RWPE1 (cell line): ENCODE data around the gene CASP10.

Source experiments
- CTCF ChIA-PET: fragments of 350-600 bp; sonication (Branson Sonifier 250); formaldehyde crosslinking; extraction: SDS; loops from one replicate; lab custom pipeline; 2021; lab: Yijun Ruan, JAX
- POLR2A ChIA-PET: fragments of 400-600 bp; formaldehyde crosslinking; extraction: SDS; loops from one replicate; lab custom pipeline; 2020; ENCODE audit warnings: antibody characterized with exemption; ENCODE audit not compliant: low non-redundant PET; lab: Yijun Ruan, JAX
- DNase-seq: peaks from one replicate; pipeline ENCODE4 v3.0.0; 2012; ENCODE audit warnings: low spot score
- H3K27ac ChIP-seq: fragments of 450-650 bp; 2 replicates; pipeline ENCODE4 v1.5.1; 2017
- TF ChIP-seq, protein P1 (sequence below): fragments of 450-650 bp; conservative IDR thresholded peaks from 2 replicates; pipeline ENCODE4 v1.5.1; 2017; ENCODE audit warnings: low read depth, mild to moderate bottlenecking

The CASP10 gene

DNA sequence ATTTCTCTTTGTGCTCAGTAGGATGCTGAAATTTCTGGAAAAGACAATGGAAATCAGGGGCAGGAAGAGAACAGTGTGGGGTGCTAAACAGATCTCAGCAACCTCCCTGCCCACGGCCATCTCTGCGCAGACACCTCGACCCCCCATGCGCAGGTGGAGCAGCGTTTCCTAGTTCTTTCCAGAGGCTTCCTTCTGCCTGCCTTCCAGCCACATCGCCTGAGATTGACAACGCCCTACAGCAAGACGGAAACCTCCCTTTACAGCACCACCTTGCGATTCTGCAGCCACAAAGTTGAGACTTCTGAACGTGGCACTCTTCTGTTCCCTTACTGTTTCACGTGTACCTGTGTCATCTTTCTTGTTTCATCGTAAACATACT, 46.0 kb downstream of the CASP10 start:
- H3K27ac ChIP-seq, result no peak overlapping the region
- POLR2A ChIA-PET, result no interaction called here
- TF ChIP-seq, protein P1, sequence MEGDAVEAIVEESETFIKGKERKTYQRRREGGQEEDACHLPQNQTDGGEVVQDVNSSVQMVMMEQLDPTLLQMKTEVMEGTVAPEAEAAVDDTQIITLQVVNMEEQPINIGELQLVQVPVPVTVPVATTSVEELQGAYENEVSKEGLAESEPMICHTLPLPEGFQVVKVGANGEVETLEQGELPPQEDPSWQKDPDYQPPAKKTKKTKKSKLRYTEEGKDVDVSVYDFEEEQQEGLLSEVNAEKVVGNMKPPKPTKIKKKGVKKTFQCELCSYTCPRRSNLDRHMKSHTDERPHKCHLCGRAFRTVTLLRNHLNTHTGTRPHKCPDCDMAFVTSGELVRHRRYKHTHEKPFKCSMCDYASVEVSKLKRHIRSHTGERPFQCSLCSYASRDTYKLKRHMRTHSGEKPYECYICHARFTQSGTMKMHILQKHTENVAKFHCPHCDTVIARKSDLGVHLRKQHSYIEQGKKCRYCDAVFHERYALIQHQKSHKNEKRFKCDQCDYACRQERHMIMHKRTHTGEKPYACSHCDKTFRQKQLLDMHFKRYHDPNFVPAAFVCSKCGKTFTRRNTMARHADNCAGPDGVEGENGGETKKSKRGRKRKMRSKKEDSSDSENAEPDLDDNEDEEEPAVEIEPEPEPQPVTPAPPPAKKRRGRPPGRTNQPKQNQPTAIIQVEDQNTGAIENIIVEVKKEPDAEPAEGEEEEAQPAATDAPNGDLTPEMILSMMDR, result no peak
- no peak for DNase-seq
- CTCF ChIA-PET, result interaction anchor here (0.6 kb wide), 1 partner anchor 160 kb away, joined by 3 read pairs; no protein-coding TSS in a partner anchor

- TF ChIP-seq, protein P1, result peak; percentile 87
- CTCF ChIA-PET, result interaction anchor here (0.5 to 1.6 kb wide), 32 partner anchors 12 to 1237 kb away, joined by 3 to 11 read pairs (median 3); partner anchors contain the start of gene CASP10
- POLR2A ChIA-PET, result interaction anchor here (0.6 to 1.0 kb wide), 2 partner anchors 49 to 61 kb away, joined by 3 to 4 read pairs; partner anchors contain the start of gene CASP10
- DNase-seq, result peak; percentile 80
- H3K27ac ChIP-seq, result peak overlapping the region; percentile 71
These were observed 49.0 kb downstream of the CASP10 start for GRCh38 chr2:201231781-201232466.

GRCh38 chr2:201232467-201232815, 49.5 kb downstream of the CASP10 start:
- POLR2A ChIA-PET, result interaction anchor here (0.6 to 1.0 kb wide), 2 partner anchors 50 to 61 kb away, joined by 3 to 4 read pairs; partner anchors contain the start of gene CASP10
- TF ChIP-seq, protein P1, result peak; percentile 46
- DNase-seq, result no peak
- CTCF ChIA-PET, result interaction anchor here (0.5 to 1.6 kb wide), 25 partner anchors 12 to 1237 kb away, joined by 3 to 11 read pairs (median 3); partner anchors contain the start of gene CASP10
- H3K27ac ChIP-seq, result peak overlapping the region; percentile 71

GRCh38 chr2:201233192-201233811, 50.4 kb downstream of the CASP10 start:
- DNase-seq, result peak; percentile 71
- peak overlapping the region; percentile 77 for H3K27ac ChIP-seq
- CTCF ChIA-PET, result interaction anchor here (0.6 to 1.6 kb wide), 3 partner anchors 50 to 540 kb away, joined by 3 to 11 read pairs (median 3); partner anchors contain the start of gene CASP10

GRCh38 chr2:201233812-201234662, 51.1 kb downstream of the CASP10 start:
- no peak for DNase-seq
- POLR2A ChIA-PET, result no interaction called here
- TF ChIP-seq, protein P1, result no peak
- CTCF ChIA-PET, result interaction anchor here (0.6 kb wide), 2 partner anchors 137 to 539 kb away, joined by 3 to 5 read pairs; no protein-coding TSS in a partner anchor
- H3K27ac ChIP-seq, result peak overlapping the region; percentile 77

More at GRCh38 chr2:201233192-201233811, 50.4 kb downstream of the CASP10 start:
- POLR2A ChIA-PET, result no interaction called here
- TF ChIP-seq, protein P1, result no peak

GRCh38 chr2:201234663-201235135, 51.8 kb downstream of the CASP10 start:
- peak overlapping the region; percentile 77 for H3K27ac ChIP-seq
- CTCF ChIA-PET, result interaction anchor here (0.6 to 0.7 kb wide), 2 partner anchors 80 to 137 kb away, joined by 3 to 5 read pairs; no protein-coding TSS in a partner anchor
- no peak for DNase-seq
- POLR2A ChIA-PET, result no interaction called here
- TF ChIP-seq, protein P1, result no peak
